Measurements from ENCODE around the gene ROBO1. TPM values are rescaled to one million over a fixed set of nuclear protein-coding genes. Genes with fewer than 3 reads are reported as not detected.

Gene ROBO1
- total RNA-seq, 1 experiment from 2014 or later, result 11.2 TPM

GRCh38 chr3:79170021-79170420, 597.8 kb downstream of the ROBO1 start:
- no peak for DNase-seq (ENCODE audit: low spot score)

DNA sequence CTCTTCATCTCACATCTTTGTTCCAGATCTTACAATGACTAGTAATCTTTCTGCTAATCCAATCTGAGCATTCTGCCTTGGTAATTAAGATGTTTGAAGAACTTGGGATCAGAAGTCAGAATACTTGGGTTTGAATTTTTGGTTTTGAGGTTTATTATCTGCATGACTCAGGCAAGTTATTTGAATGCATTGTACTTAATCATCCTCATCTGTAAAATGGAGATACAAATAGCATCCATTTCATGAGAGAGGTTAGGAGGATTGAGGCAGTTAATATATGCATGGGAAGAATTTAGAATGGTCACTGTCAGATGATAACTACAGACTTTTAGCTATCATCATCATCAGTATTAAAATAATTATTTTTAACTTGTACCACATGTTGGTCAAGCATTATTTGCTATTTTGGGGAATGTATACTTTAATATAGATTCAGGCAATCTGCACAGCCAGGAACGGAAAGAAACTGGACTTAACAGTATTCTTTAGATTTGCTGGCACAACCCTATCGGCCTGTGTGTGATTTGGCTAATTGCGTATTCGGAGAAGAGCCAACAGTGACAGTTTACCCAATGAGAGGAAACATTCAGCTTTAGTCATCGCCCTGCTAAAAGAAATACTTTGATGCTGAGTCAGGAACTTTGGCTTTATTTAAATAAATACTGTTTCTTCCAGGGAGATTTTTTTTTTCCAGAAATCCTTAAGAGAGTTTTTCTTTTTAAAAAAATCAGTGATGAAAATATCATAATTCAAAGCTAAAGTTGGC, 600.0 kb downstream of the ROBO1 start:
- DNase-seq (ENCODE audit: low spot score), result peak; percentile 91

DNA sequence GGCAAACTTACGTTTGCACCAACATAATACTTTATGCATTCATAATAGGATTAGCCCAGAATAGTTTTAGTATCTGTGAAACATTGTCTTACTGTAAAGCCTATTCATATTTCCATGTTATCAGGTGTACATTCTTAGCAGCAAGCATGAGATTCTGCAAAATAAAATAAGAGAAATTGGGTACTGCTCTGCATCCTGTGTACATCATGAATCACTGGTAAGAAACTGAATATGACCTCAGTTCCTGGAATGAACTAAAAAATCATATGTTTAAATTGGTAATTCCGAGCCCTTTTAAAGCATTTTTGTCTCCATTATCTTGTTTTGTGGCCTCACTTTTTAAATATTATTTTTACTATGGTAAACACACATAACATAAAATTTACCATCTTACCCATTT, 605.1 kb downstream of the ROBO1 start:
- no peak for DNase-seq (ENCODE audit: low spot score)

- peak; percentile 32 for DNase-seq (ENCODE audit: low spot score)
Observed at GRCh38 chr3:79161941-79162340, 605.9 kb downstream of the ROBO1 start.

- no peak for DNase-seq (ENCODE audit: low spot score)
Observed at GRCh38 chr3:79160421-79160820, 607.4 kb downstream of the ROBO1 start.

GRCh38 chr3:79159736-79160135, 608.1 kb downstream of the ROBO1 start:
- no peak for DNase-seq (ENCODE audit: low spot score)

GRCh38 chr3:79157191-79157590, 610.6 kb downstream of the ROBO1 start:
- DNase-seq (ENCODE audit: low spot score), result no peak

GRCh38 chr3:79154865-79155264, 612.9 kb downstream of the ROBO1 start:
- no peak for DNase-seq (ENCODE audit: low spot score)

GRCh38 chr3:79148786-79149185, 619.0 kb downstream of the ROBO1 start:
- no peak for DNase-seq (ENCODE audit: low spot score)

DNA sequence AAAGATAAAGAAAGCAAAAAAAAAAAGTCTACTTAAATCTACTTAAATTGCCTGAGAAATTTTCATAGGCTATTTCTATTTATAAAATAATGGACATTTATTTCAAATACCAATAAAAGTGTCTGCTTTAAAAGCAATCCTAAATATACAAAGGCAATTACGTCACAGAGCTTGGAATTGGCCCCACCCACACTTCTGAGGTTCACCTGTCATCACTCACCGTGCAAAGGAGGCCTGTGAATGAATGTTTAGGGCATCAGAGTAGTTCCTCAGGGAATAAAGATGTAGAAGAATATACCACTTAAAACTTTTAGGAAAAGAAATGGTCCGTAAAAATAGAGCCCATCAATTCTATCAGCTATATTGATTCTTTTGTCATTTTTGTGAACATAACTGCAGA, 621.8 kb downstream of the ROBO1 start:
- DNase-seq (ENCODE audit: low spot score), result no peak

DNA sequence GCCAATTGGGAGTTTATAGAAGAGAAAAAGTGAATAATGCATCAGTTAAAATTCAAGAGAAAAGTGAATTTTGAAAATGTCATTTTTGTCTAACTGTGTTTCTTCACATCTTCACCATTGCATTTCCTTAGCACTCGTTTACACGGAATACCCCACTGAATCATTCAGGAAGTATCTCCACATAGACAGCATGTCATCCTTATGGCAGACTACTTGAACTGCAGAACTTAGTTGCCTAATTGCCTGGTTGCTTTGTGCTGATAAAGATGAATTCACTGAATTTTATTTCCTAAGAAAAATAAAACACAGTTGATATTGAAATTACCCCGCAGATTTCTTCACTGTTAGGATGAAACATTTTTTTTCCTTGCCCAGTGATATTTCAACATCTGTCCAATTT, 627.1 kb downstream of the ROBO1 start:
- no peak for DNase-seq (ENCODE audit: low spot score)

DNA sequence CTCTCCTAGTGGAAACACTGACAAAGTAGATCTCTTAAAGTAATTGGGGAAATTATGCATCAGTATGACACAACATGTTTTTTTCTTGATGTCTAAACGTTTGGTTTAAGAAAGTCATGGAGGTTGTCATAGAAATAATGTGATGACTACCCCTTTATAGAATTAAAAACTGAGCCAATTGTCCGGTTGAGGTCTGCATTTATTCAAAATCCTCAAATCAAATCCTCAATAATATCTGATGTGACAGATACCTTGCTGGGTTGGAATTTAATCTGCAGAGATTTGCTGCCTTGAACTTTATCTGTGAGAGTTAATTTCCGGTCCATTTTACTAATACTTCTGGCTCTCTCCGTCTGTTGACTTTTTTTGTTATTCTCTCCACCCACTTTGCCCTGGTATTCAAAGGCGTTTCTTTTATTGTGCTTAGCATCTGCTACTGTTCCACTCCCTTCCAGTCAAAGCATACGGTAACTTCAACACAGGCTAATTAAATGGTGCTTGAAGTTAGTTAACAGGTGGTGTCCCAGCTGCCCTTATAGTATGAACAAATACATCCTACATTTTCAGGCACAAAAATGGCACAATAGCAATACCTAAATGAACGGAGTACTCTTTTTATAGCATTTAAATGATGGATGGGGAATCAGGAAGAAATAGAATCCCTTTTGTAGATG, 628.3 kb downstream of the ROBO1 start:
- peak; percentile 0 for DNase-seq (ENCODE audit: low spot score)

DNA sequence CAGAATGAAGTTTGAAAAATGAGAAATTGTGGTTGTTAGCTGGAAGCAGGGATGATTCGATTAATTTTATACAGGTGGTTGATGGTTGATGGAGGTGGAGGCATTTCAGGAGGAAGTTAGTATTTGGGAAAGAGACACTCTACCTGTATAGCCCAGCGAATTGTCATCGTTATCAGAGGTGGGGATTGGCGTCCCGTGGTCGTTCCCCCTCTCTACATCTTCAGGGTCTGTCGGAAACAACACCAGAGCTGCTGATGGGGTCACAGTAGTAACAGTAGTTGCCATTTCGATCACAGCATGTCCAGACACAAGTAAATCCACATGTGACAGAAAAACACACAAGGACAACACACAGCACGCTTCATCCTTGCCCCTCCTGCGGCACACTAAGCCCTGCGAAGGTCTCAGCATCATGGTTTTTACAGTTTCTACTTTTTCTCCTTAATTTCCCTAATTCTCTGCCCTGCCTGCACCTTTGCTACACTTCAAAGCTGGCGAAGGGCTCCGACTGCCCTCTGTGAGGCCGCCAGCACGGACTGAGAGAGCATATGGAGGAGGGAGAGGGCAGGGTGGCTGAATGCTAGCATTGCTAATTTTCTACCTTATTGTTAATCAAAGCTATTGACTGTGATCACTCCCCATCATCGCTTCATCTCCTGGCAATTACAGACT, 642.3 kb downstream of the ROBO1 start:
- no peak for DNase-seq (ENCODE audit: low spot score)

- no peak for DNase-seq (ENCODE audit: low spot score)
Observed at GRCh38 chr3:79115458-79115857, 652.3 kb downstream of the ROBO1 start.

DNA sequence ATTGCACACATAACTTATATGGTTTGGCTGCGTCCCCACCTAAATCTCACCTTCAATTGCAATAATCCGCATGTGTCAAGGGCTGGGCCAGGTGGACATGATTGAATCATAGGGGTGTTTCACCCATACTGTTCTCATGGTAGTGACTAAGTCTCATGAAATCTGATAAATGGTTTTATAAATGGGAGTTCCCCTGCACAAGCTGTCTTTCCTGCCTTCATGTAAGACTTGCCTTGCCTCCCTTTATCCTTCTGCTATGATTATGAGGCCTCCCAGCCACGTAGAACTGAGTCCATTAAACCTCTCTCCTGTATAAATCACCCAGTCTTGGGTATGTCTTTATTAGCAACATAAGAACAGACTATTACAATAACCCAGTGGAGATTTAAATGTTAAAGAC, 653.9 kb downstream of the ROBO1 start:
- no peak for DNase-seq (ENCODE audit: low spot score)

GRCh38 chr3:79111375-79112052, 656.3 kb downstream of the ROBO1 start:
- no peak for DNase-seq (ENCODE audit: low spot score)

DNA sequence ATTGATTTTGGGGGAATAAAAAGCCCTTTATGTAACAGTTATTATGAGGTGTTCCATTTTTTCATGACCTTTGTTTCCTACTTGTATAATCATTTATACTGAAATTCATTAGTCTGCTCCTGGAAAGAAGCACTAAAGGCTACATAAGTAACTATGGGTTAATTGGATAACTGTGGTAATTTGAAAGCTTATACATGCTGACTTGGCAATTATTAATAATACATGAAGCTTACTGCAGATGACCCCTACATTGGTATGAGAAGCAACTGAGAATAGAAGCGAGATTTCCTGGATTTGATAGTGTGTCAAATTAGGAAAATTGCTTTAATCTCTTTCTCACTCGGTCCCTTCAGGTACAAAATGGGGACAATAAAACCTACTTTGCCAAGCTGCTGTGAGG, 658.0 kb downstream of the ROBO1 start:
- DNase-seq (ENCODE audit: low spot score), result no peak

DNA sequence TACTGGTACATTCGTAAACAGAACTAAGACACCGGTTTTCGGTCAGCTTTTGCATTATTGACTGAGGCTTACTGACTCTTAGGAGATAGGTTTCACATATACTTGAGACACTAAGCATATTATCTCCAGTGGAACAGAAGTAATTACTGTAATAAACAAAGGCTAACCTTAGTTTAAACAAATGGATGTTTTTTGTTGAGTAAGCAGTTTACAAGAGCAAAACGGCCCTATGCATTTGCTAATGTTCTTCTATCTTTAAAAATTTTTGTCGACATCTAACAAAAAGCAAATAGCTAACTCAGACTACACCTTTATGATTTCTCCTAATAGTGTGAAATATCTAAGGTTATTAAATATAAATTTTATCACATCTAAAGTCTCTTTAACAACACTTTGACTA, 664.5 kb downstream of the ROBO1 start:
- DNase-seq (ENCODE audit: low spot score), result no peak

DNA sequence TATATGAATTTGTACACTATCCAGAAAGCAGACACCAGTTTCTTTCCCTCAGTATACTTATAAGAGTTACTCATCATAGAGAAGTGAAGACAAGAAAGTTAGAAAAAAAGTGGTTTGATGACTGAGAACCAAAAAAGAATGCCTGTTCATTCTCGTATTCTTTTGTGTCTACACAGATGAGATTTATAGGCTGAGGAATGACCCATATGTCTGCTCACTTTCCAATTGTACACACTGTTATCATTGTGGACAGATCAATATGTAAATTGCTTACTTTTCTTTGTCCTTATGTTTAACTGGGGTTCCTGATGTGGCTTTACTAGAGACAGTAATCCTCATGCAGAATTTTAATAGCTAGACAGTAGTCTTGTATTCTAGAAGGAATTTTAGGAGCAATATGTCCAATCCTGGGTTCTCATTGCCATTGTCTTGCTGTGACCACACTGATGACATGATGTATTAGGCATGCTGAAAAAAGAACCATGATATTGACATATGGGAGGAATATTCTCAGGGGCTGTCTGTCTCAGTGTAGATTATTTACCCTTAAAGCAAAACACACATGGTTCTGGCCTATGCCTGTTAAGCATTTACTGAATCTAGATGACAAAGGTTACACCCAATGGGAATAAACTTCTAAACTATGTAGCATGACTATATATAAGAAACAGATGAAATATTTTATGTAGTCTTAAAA, 669.7 kb downstream of the ROBO1 start:
- no peak for DNase-seq (ENCODE audit: low spot score)

DNA sequence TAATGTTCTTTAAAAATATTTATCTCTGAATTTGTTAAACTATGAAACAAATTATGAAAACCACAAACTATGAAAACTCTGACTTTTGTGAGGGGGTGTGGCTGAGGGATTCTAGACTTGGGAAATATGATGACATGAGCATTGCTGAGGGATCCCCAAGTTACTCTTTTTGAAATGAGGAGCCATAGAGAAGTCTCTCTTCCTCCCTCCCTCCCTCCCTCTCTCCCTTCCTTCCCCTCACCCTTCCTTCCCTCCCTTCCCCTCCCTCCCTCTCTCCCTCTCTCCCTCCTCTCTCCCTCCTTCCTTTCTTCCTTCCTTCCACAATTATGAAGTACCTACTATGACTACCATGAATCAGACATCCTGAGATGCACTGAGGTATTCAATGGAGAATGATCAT, 673.1 kb downstream of the ROBO1 start:
- DNase-seq (ENCODE audit: low spot score), result no peak

- DNase-seq (ENCODE audit: low spot score), result peak; percentile 64
Observed at GRCh38 chr3:79086514-79086913, 681.3 kb downstream of the ROBO1 start.

GRCh38 chr3:79085171-79085570, 682.6 kb downstream of the ROBO1 start:
- DNase-seq (ENCODE audit: low spot score), result no peak
